Neural cell (in vitro differentiated cells): ENCODE measurements around the gene SCCPDH. TPM values are rescaled to one million over a fixed set of nuclear protein-coding genes. Genes with fewer than 3 reads are reported as not detected.

Experiments used
- H2AFZ ChIP-seq: fragments of 200-600, 300-800 bp; sonication (generic), shearing (Covaris generic); 2 replicates; pipeline ENCODE4 v1.6.0; 2014; ENCODE audit warnings: low read depth, mild to moderate bottlenecking, antibody characterized with exemption, low read length, moderate library complexity
- H3F3A ChIP-seq: fragments of 200-600 bp; shearing (Covaris generic); 2 replicates; pipeline ENCODE4 v1.6.1; 2016; ENCODE audit warnings: mild to moderate bottlenecking, moderate library complexity, mixed read lengths, antibody characterized with exemption, low read length; ENCODE audit not compliant: insufficient read depth, poor library complexity, severe bottlenecking
- H3K27ac ChIP-seq: fragments of 200-600, 300-800 bp; sonication (generic), shearing (Covaris generic); 2 replicates; pipeline ENCODE4 v1.5.1; 2014; ENCODE audit warnings: mild to moderate bottlenecking, low read length, moderate library complexity
- H3K27me3 ChIP-seq: fragments of 300-800, 200-600 bp; sonication (generic), shearing (Covaris generic); 2 replicates; pipeline ENCODE4 v1.6.0; 2014; ENCODE audit warnings: mild to moderate bottlenecking, low read depth, low read length, moderate library complexity; ENCODE audit not compliant: insufficient read depth
- H3K36me3 ChIP-seq: fragments of 300-800, 200-600 bp; sonication (generic), shearing (Covaris generic); 2 replicates; pipeline ENCODE4 v1.5.1; 2014; ENCODE audit warnings: mild to moderate bottlenecking, antibody characterized with exemption, low read length, moderate library complexity; ENCODE audit not compliant: insufficient read depth
- H3K4me2 ChIP-seq: fragments of 300-800, 200-600 bp; sonication (generic), shearing (Covaris generic); 2 replicates; pipeline ENCODE4 v1.6.0; 2014; ENCODE audit warnings: mild to moderate bottlenecking, low read length
- H3K4me3 ChIP-seq: fragments of 300-800, 200-600 bp; sonication (generic), shearing (Covaris generic); 2 replicates; pipeline ENCODE4 v1.5.1; 2014; ENCODE audit warnings: mild to moderate bottlenecking, low read length, moderate library complexity
- H3K79me2 ChIP-seq: fragments of 200-600 bp; shearing (Covaris generic); replicated peaks from 2 replicates; pipeline ENCODE4 v1.6.0; 2014; ENCODE audit warnings: mild to moderate bottlenecking, low read length, moderate library complexity; ENCODE audit not compliant: insufficient read depth
- H3K9ac ChIP-seq: fragments of 300-800, 200-600 bp; sonication (generic), shearing (Covaris generic); 2 replicates; pipeline ENCODE4 v1.6.1; 2016; ENCODE audit warnings: mild to moderate bottlenecking, low read length, mixed read lengths
- H3K9me2 ChIP-seq: fragments of 200-600 bp; shearing (Covaris generic); 2 replicates; pipeline ENCODE4 v1.6.1; 2016; ENCODE audit warnings: mild to moderate bottlenecking, low read length, mixed read lengths; ENCODE audit not compliant: insufficient read depth
- H3K9me3 ChIP-seq: fragments of 200-600, 300-800 bp; sonication (generic), shearing (Covaris generic); 2 replicates; pipeline ENCODE4 v1.6.1; 2016; ENCODE audit warnings: mild to moderate bottlenecking, mixed run types, low read length, moderate library complexity, mixed read lengths
- H4K20me1 ChIP-seq: fragments of 200-600 bp; shearing (Covaris generic); 2 replicates; pipeline ENCODE4 v1.6.1; 2016; ENCODE audit warnings: mild to moderate bottlenecking, mixed run types; ENCODE audit not compliant: insufficient read depth
- EP300 ChIP-seq: fragments of 450-650 bp; conservative IDR thresholded peaks from 2 replicates; pipeline ENCODE4 v1.6.1; 2014; ENCODE audit warnings: antibody characterized with exemption, mild to moderate bottlenecking, moderate library complexity; ENCODE audit not compliant: poor library complexity, severe bottlenecking
- EZH2 ChIP-seq: fragments of 200-600, 300-800 bp; shearing (Covaris generic), sonication (generic); IDR thresholded peaks from 2 replicates; pipeline ENCODE4 v1.6.1; 2014; ENCODE audit warnings: antibody characterized with exemption, low read length, borderline replicate concordance, mild to moderate bottlenecking; ENCODE audit not compliant: insufficient read depth, poor library complexity, severe bottlenecking
- MXI1 ChIP-seq: fragments of 450-650 bp; conservative IDR thresholded peaks from 2 replicates; pipeline ENCODE4 v1.6.1; 2014; ENCODE audit warnings: antibody characterized with exemption, mild to moderate bottlenecking; ENCODE audit not compliant: poor library complexity, severe bottlenecking
- POLR2AphosphoS5 ChIP-seq: IDR thresholded peaks from 2 replicates; pipeline ENCODE4 v1.6.1; 2012
- RAD21 ChIP-seq: fragments of 450-650 bp; conservative IDR thresholded peaks from 2 replicates; pipeline ENCODE4 v1.6.1; 2014; ENCODE audit warnings: antibody characterized with exemption, mild to moderate bottlenecking, moderate library complexity
- SMC3 ChIP-seq: fragments of 450-650 bp; conservative IDR thresholded peaks from 2 replicates; pipeline ENCODE4 v1.6.1; 2014; ENCODE audit warnings: antibody characterized with exemption, mild to moderate bottlenecking, moderate library complexity; ENCODE audit not compliant: poor library complexity
- TAF1 ChIP-seq: IDR thresholded peaks from 2 replicates; pipeline ENCODE4 v1.6.1; 2012; ENCODE audit warnings: low read depth
- polyA plus RNA-seq: library from polyadenylated mRNA; depleted of rRNA; stranded (reverse); fragments of >200 nt; gene quantifications from 2 replicates; pipeline ENCODE4 v1.2.3, GENCODE V29; 2014
- TF ChIP-seq, protein P1 (sequence below): IDR thresholded peaks from 2 replicates; pipeline ENCODE4 v1.6.1; 2012; ENCODE audit warnings: borderline replicate concordance
- TF ChIP-seq, protein P2 (sequence below): fragments of 450-650 bp; IDR thresholded peaks from 2 replicates; pipeline ENCODE4 v1.5.1; 2014; ENCODE audit warnings: antibody characterized with exemption, mild to moderate bottlenecking, moderate library complexity; ENCODE audit not compliant: poor library complexity, severe bottlenecking

The SCCPDH gene
- polyA plus RNA-seq, 1 donor from 2014 or later = 94.2 TPM

DNA sequence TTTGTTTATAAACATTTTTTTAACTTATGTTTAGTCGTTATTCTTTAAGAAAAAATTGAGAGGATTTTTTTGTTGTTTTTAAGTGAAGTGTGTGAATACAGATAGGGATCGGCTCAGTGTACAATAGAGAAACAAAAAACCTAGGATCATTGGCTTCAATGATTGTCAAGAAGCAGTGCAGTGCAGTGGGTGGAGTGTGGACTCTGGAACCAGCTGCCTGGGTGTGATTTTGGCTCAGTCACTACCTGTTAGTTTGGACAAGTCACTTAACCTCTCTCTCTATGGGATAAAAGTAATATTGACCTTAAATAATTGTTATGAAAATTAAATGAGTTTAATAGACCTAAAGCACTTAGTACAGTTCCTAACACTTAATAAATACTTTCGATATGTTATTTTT is 41.3 kb downstream of the SCCPDH start:
- TF ChIP-seq, protein P1, sequence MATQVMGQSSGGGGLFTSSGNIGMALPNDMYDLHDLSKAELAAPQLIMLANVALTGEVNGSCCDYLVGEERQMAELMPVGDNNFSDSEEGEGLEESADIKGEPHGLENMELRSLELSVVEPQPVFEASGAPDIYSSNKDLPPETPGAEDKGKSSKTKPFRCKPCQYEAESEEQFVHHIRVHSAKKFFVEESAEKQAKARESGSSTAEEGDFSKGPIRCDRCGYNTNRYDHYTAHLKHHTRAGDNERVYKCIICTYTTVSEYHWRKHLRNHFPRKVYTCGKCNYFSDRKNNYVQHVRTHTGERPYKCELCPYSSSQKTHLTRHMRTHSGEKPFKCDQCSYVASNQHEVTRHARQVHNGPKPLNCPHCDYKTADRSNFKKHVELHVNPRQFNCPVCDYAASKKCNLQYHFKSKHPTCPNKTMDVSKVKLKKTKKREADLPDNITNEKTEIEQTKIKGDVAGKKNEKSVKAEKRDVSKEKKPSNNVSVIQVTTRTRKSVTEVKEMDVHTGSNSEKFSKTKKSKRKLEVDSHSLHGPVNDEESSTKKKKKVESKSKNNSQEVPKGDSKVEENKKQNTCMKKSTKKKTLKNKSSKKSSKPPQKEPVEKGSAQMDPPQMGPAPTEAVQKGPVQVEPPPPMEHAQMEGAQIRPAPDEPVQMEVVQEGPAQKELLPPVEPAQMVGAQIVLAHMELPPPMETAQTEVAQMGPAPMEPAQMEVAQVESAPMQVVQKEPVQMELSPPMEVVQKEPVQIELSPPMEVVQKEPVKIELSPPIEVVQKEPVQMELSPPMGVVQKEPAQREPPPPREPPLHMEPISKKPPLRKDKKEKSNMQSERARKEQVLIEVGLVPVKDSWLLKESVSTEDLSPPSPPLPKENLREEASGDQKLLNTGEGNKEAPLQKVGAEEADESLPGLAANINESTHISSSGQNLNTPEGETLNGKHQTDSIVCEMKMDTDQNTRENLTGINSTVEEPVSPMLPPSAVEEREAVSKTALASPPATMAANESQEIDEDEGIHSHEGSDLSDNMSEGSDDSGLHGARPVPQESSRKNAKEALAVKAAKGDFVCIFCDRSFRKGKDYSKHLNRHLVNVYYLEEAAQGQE = no peak
- TF ChIP-seq, protein P2, sequence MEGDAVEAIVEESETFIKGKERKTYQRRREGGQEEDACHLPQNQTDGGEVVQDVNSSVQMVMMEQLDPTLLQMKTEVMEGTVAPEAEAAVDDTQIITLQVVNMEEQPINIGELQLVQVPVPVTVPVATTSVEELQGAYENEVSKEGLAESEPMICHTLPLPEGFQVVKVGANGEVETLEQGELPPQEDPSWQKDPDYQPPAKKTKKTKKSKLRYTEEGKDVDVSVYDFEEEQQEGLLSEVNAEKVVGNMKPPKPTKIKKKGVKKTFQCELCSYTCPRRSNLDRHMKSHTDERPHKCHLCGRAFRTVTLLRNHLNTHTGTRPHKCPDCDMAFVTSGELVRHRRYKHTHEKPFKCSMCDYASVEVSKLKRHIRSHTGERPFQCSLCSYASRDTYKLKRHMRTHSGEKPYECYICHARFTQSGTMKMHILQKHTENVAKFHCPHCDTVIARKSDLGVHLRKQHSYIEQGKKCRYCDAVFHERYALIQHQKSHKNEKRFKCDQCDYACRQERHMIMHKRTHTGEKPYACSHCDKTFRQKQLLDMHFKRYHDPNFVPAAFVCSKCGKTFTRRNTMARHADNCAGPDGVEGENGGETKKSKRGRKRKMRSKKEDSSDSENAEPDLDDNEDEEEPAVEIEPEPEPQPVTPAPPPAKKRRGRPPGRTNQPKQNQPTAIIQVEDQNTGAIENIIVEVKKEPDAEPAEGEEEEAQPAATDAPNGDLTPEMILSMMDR = no peak
- no peak for TF ChIP-seq POLR2AphosphoS5
- no peak for TF ChIP-seq EP300
- TF ChIP-seq EZH2 = no peak
- no peak for TF ChIP-seq TAF1
- no peak for TF ChIP-seq SMC3
- TF ChIP-seq MXI1 = no peak
- no peak for TF ChIP-seq RAD21
- H3K36me3 ChIP-seq = peaks cover 21% of the 10 kb centered on the region

DNA sequence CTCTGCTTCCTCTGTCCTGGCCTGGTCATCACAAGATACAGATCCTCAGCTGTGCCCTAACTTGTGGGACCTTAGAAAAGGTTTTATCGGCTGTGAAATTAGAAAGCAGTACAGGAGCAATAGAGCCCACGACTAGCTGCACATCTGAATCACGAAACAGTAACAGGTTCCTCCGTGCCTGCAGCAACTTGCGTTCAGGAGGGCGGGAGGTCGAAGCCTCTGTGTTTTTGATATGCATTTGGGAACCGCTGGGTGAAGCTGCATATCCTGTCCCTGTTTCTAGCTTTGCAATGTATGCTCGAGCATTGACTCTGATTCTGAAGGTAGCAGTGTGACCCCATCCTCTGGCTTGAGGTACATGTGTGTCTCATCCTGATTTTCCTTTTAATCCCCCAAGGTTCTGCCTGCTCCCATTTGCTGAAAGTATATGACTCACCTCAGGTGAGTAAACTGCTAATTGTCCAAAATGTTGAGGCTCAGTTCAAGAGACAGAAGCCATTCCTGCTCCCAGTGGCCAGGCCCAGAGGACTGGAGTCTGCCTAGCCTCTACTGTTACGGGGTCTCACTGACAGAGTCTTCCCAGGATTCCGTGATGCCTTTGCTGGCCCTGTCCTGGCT is 44.3 kb downstream of the SCCPDH start:
- no peaks in the 10 kb centered on the region for H3K9me2 ChIP-seq
- no peak overlapping the region for H3K4me3 ChIP-seq
- H3K4me2 ChIP-seq = no peak overlapping the region
- TF ChIP-seq RAD21 = no peak
- no peak for TF ChIP-seq POLR2AphosphoS5
- no peak for TF ChIP-seq EP300
- no peak for TF ChIP-seq TAF1
- TF ChIP-seq, protein P1 = no peak
- TF ChIP-seq, protein P2 = no peak
- TF ChIP-seq SMC3 = no peak
- TF ChIP-seq EZH2 = no peak
- no peaks in the 10 kb centered on the region for H3K27me3 ChIP-seq
- H4K20me1 ChIP-seq = no peaks in the 10 kb centered on the region
- no peak overlapping the region for H3K27ac ChIP-seq
- no peaks in the 10 kb centered on the region for H3F3A ChIP-seq
- no peaks in the 10 kb centered on the region for H3K79me2 ChIP-seq
- H2AFZ ChIP-seq = no peak overlapping the region
- peaks cover 9% of the 10 kb centered on the region for H3K36me3 ChIP-seq
- H3K9ac ChIP-seq = no peak overlapping the region
- no peaks in the 10 kb centered on the region for H3K9me3 ChIP-seq

More for the DNA sequence above, 41.3 kb downstream of the SCCPDH start:
- H4K20me1 ChIP-seq = no peaks in the 10 kb centered on the region
- H3K4me3 ChIP-seq = no peak overlapping the region
- no peak overlapping the region for H2AFZ ChIP-seq
- H3K27me3 ChIP-seq = no peaks in the 10 kb centered on the region
- no peaks in the 10 kb centered on the region for H3K9me2 ChIP-seq
- H3K27ac ChIP-seq = no peak overlapping the region
- no peak overlapping the region for H3K4me2 ChIP-seq
- no peak overlapping the region for H3K9ac ChIP-seq
- H3F3A ChIP-seq = no peaks in the 10 kb centered on the region
- no peaks in the 10 kb centered on the region for H3K79me2 ChIP-seq
- H3K9me3 ChIP-seq = no peaks in the 10 kb centered on the region
